Calu3 (cell line): ENCODE results near the gene FNDC3A. TPM values are rescaled to one million over a fixed set of nuclear protein-coding genes. Genes with fewer than 3 reads are reported as not detected.

Source experiments
- BruUV-seq: library from RNA; stranded (reverse); fragments of 400-500 nt; replicated peaks from 2 replicates; lab custom pipeline; 2021; lab: Mats Ljungman, UMichigan
- CTCF ChIA-PET: fragments of 300-600 bp; sonication (Branson Sonifier 250); formaldehyde crosslinking; loops from one replicate; lab custom pipeline; 2022; ENCODE audit warnings: antibody characterized with exemption; lab: Charles Lee
- DNase-seq: peaks from one replicate; pipeline ENCODE4 v3.0.0; 2022
- H3K27ac Mint-ChIP-seq: one replicate; pipeline ENCODE4 v1.8.0; 2022; ENCODE audit warnings: mixed read lengths; ENCODE audit not compliant: unreplicated experiment
- H3K27me3 Mint-ChIP-seq: one replicate; pipeline ENCODE4 v1.8.0; 2022; ENCODE audit warnings: mixed read lengths; ENCODE audit not compliant: unreplicated experiment
- H3K36me3 Mint-ChIP-seq: one replicate; pipeline ENCODE4 v1.8.0; 2022; ENCODE audit warnings: mild to moderate bottlenecking, moderate library complexity, mixed read lengths; ENCODE audit not compliant: insufficient read depth, unreplicated experiment
- H3K4me1 Mint-ChIP-seq: one replicate; pipeline ENCODE4 v1.8.0; 2022; ENCODE audit warnings: mild to moderate bottlenecking, low read depth, mixed read lengths; ENCODE audit not compliant: unreplicated experiment
- H3K4me3 Mint-ChIP-seq: one replicate; pipeline ENCODE4 v1.8.0; 2022; ENCODE audit warnings: mild to moderate bottlenecking, low read depth, moderate library complexity, mixed read lengths; ENCODE audit not compliant: unreplicated experiment
- H3K9me3 Mint-ChIP-seq: one replicate; pipeline ENCODE4 v1.8.0; 2022; ENCODE audit warnings: low read depth, mixed read lengths; ENCODE audit not compliant: unreplicated experiment
- CTCF ChIP-seq: fragments of 200-600 bp; IDR thresholded peaks from one replicate; pipeline ENCODE4 v1.8.0; 2022; ENCODE audit warnings: antibody characterized with exemption; ENCODE audit not compliant: unreplicated experiment
- intact Hi-C: fragments of 100-400 bp; cut with micrococcal nuclease; formaldehyde crosslinking; loops from one replicate; pipeline ENCODE4 v1.10.0; 2022; ENCODE audit not compliant: unreplicated experiment
- total RNA-seq: library from RNA; stranded (reverse); gene quantifications from 2 replicates; pipeline ENCODE4 v1.2.3, GENCODE V29; 2022

Gene FNDC3A
- total RNA-seq, 1 experiment from 2014 or later, result 36.2 TPM

GRCh38 chr13:48976576-48977285 is 1.0 kb downstream of the FNDC3A start:
- peaks cover 42% of the 10 kb centered on the region for H3K36me3 Mint-ChIP-seq
- TF ChIP-seq CTCF, result no peak
- H3K4me1 Mint-ChIP-seq, result peaks cover 18% of the 10 kb centered on the region
- CTCF ChIA-PET, result interaction anchor here (0.6 to 1.2 kb wide), 3 partner anchors 85 to 157 kb away, joined by 3 read pairs; no protein-coding TSS in a partner anchor
- H3K9me3 Mint-ChIP-seq, result peaks cover 17% of the 10 kb centered on the region
- intact Hi-C loops, result loop anchor here (5.0 kb wide), 2 partner anchors 69 to 194 kb away; no protein-coding TSS in a partner anchor
- DNase-seq, result no peak
- H3K27me3 Mint-ChIP-seq, result no peaks in the 10 kb centered on the region
- no TSS peak for BruUV-seq
- peak overlapping the region; percentile 87 for H3K4me3 Mint-ChIP-seq
- peak overlapping the region; percentile 94 for H3K27ac Mint-ChIP-seq

- no peak for TF ChIP-seq CTCF
- no peaks in the 10 kb centered on the region for H3K27me3 Mint-ChIP-seq
- peak overlapping the region; percentile 87 for H3K4me3 Mint-ChIP-seq
- intact Hi-C loops, result loop anchor here (5.0 kb wide), 2 partner anchors 70 to 195 kb away; no protein-coding TSS in a partner anchor
- peaks cover 15% of the 10 kb centered on the region for H3K9me3 Mint-ChIP-seq
- H3K36me3 Mint-ChIP-seq, result peaks cover 42% of the 10 kb centered on the region
- BruUV-seq, result TSS peak; percentile 57
- CTCF ChIA-PET, result interaction anchor here (0.9 kb wide), 1 partner anchor 86 kb away, joined by 3 read pairs; no protein-coding TSS in a partner anchor
- DNase-seq, result no peak
- H3K4me1 Mint-ChIP-seq, result peaks cover 18% of the 10 kb centered on the region
- peak overlapping the region; percentile 94 for H3K27ac Mint-ChIP-seq
Observed at GRCh38 chr13:48977286-48977625, 1.5 kb downstream of the FNDC3A start.

GRCh38 chr13:48977973-48978372 is 2.3 kb downstream of the FNDC3A start:
- Mint-ChIP-seq H3K27me3 (no peaks in the 10 kb centered on the region), H3K4me1 (peaks cover 18% of the 10 kb centered on the region), H3K4me3 (peak overlapping the region; percentile 87), H3K36me3 (peaks cover 42% of the 10 kb centered on the region), H3K9me3 (peaks cover 11% of the 10 kb centered on the region), H3K27ac (peak overlapping the region; percentile 94)
- DNase-seq, result no peak
- intact Hi-C loops, result loop anchor here (5.0 kb wide), 2 partner anchors 71 to 196 kb away; no protein-coding TSS in a partner anchor
- no TSS peak for BruUV-seq
- no peak for TF ChIP-seq CTCF
- CTCF ChIA-PET, result no interaction called here

- TF ChIP-seq CTCF, result no peak
- no peak for DNase-seq
- no peaks in the 10 kb centered on the region for H3K27me3 Mint-ChIP-seq
- H3K4me3 Mint-ChIP-seq, result peak overlapping the region; percentile 87
- H3K36me3 Mint-ChIP-seq, result peaks cover 42% of the 10 kb centered on the region
- CTCF ChIA-PET, result no interaction called here
- peaks cover 3% of the 10 kb centered on the region for H3K9me3 Mint-ChIP-seq
- BruUV-seq, result no TSS peak
- H3K27ac Mint-ChIP-seq, result peak overlapping the region; percentile 48
- intact Hi-C loops, result loop anchor here (5.0 kb wide), 2 partner anchors 72 to 197 kb away; no protein-coding TSS in a partner anchor
- H3K4me1 Mint-ChIP-seq, result peaks cover 18% of the 10 kb centered on the region
Observed at GRCh38 chr13:48978942-48979601, 3.4 kb downstream of the FNDC3A start.
